GM21528 (cell line): ENCODE data around the gene FOXF2.

ENCODE experiments used
- ATAC-seq: cut with Tn5 transposase; IDR thresholded peaks from one replicate; pipeline ENCODE4 v1.9.1; 2021; ENCODE audit warnings: mild to moderate bottlenecking, moderate library complexity; ENCODE audit not compliant: unreplicated experiment, low FRiP score

Gene FOXF2

DNA sequence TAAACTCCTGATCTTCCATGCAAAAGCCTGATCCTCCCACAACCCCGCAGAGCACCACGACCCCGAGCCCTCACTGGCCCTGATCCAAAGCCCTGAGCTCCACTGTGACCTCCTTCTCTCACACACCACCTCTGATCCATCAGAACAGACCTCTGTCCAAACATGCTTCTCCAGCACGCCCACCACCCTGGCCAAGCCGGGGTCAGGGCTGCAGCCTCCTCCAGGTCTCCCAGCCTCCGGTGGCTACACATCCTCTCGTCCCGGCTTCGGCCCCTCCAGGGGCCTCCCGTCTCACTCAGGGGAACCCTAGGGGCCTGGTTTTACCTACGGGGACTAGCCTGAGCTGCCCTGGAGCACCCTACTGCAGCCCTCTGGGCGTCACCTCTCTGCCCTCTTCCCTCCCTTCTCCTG lies 49.1 kb downstream of the FOXF2 start:
- ATAC-seq, result no peak

DNA sequence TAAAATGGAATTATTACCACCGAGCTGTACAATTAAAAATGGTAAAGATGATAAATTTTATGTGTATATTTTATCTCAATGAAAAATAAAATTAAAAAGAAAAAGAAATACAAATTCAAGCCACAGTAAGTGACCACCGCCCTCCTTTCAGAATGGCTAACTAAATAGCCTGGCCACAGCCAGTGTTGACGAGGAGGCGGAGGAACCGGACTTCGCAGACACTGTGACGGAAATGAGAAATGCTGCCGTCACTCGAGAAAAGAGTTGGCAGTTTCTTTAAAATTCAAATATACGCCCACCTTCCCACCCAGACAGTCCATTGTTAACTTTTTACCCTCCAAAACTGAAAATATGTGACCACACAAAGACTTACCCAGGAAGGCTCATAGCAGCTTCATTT lies 50.0 kb downstream of the FOXF2 start:
- no peak for ATAC-seq

DNA sequence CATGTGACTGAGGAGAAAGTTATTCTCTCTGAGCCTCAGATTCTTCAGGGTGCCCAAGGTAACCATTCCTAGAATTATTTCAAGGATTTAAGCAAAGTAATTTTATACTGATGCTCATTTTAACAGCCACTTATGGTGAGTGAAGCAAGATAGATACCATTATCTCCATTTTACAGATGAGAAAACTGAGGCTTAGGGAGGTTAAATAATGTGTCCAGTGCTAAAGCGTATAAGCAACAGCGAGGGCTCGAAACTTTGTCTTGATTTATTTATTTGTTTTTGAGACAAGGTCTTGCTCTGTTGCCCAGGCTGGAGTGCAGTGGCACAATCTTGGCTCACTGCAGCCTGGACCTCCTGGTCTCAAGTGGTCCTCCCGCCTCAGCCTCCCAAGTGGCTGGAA lies 53.6 kb downstream of the FOXF2 start:
- no peak for ATAC-seq
